Neural crest cell (in vitro differentiated cells): ENCODE measurements around the gene PALD1. TPM values are rescaled to one million over a fixed set of nuclear protein-coding genes. Genes with fewer than 3 reads are reported as not detected.

ENCODE experiments used
- DNase-seq: peaks from one replicate; pipeline ENCODE4 v3.0.0; 2021; ENCODE audit warnings: low read depth, mixed read lengths, low spot score
- H3K27ac Mint-ChIP-seq: one replicate; pipeline ENCODE4 v1.8.0; 2021; ENCODE audit warnings: mild to moderate bottlenecking, mixed read lengths; ENCODE audit not compliant: unreplicated experiment
- H3K27me3 Mint-ChIP-seq: 2 replicates; pipeline ENCODE4 v1.8.0; 2021; ENCODE audit warnings: low read depth, mild to moderate bottlenecking, mixed read lengths
- H3K36me3 Mint-ChIP-seq: 2 replicates; pipeline ENCODE4 v1.8.0; 2021; ENCODE audit warnings: low read depth, mild to moderate bottlenecking, mixed read lengths
- H3K4me1 Mint-ChIP-seq: 2 replicates; pipeline ENCODE4 v1.8.0; 2021; ENCODE audit warnings: mixed read lengths
- H3K4me3 Mint-ChIP-seq: one replicate; pipeline ENCODE4 v1.8.0; 2021; ENCODE audit warnings: mild to moderate bottlenecking, mixed read lengths
- H3K9me3 Mint-ChIP-seq: 2 replicates; pipeline ENCODE4 v1.8.0; 2021; ENCODE audit warnings: mixed read lengths
- CTCF ChIP-seq: fragments of 200-600 bp; sonication (generic); conservative IDR thresholded peaks from 2 replicates; pipeline ENCODE4 v1.5.0; 2021; ENCODE audit warnings: antibody characterized with exemption, mild to moderate bottlenecking
- total RNA-seq: library from RNA; stranded (reverse); gene quantifications from 2 replicates; pipeline ENCODE4 v1.2.1, GENCODE V29; 2021

The PALD1 gene
- total RNA-seq, 1 donor from 2014 or later = 14.3 TPM

GRCh38 chr10:70615211-70615610 lies 136.6 kb downstream of the PALD1 start:
- no peak for TF ChIP-seq CTCF
- no peaks in the 10 kb centered on the region for H3K27me3 Mint-ChIP-seq
- peaks cover 5% of the 10 kb centered on the region for H3K36me3 Mint-ChIP-seq
- no peak overlapping the region for H3K27ac Mint-ChIP-seq
- no peak overlapping the region for H3K4me3 Mint-ChIP-seq
- peaks cover 5% of the 10 kb centered on the region for H3K4me1 Mint-ChIP-seq
- peaks cover 4% of the 10 kb centered on the region for H3K9me3 Mint-ChIP-seq
- DNase-seq = no peak

- Mint-ChIP-seq H3K27ac (no peak overlapping the region), H3K9me3 (peaks cover 7% of the 10 kb centered on the region), H3K4me3 (no peak overlapping the region), H3K36me3 (peaks cover 10% of the 10 kb centered on the region), H3K27me3 (no peaks in the 10 kb centered on the region), H3K4me1 (peaks cover 5% of the 10 kb centered on the region)
- no peak for TF ChIP-seq CTCF
- no peak for DNase-seq
These were observed 137.4 kb downstream of the PALD1 start for GRCh38 chr10:70615784-70616522.

- Mint-ChIP-seq H3K4me1 (peaks cover 4% of the 10 kb centered on the region), H3K36me3 (peaks cover 10% of the 10 kb centered on the region)
- TF ChIP-seq CTCF = no peak
These were observed 138.2 kb downstream of the PALD1 start for GRCh38 chr10:70616761-70617160.

More at GRCh38 chr10:70616761-70617160, 138.2 kb downstream of the PALD1 start:
- no peak overlapping the region for H3K4me3 Mint-ChIP-seq
- no peak overlapping the region for H3K27ac Mint-ChIP-seq
- H3K9me3 Mint-ChIP-seq = peaks cover 7% of the 10 kb centered on the region
- no peaks in the 10 kb centered on the region for H3K27me3 Mint-ChIP-seq
- DNase-seq = no peak

Other genes with a start within 250 kb of the PALD1 start
- gene PPA1, start 245.3 kb upstream of the PALD1 start, total RNA-seq = 174 and 179 TPM in 2 replicates
- not detected in 2 replicates for gene NPFFR1, start 194.8 kb upstream of the PALD1 start, total RNA-seq
- 24.9 and 25.8 TPM in 2 replicates for gene LRRC20, start 96.1 kb upstream of the PALD1 start, total RNA-seq
- 155 and 163 TPM in 2 replicates for gene EIF4EBP2, start 74.6 kb upstream of the PALD1 start, total RNA-seq
- gene NODAL, start 37.1 kb upstream of the PALD1 start, total RNA-seq = not detected in 2 replicates
- gene PRF1, start 124.0 kb downstream of the PALD1 start, total RNA-seq = not detected in 2 replicates
- gene ADAMTS14, start 193.7 kb downstream of the PALD1 start, total RNA-seq = 0.19 and 0.30 TPM in 2 replicates